H9 (cell line): ENCODE data around the gene KRT74. TPM values are rescaled to one million over a fixed set of nuclear protein-coding genes. Genes with fewer than 3 reads are reported as not detected.

Experiments used
- DNase-seq: peaks from one replicate; pipeline ENCODE4 v3.0.0-alpha.2; 2017
- H2AFZ ChIP-seq: one replicate; pipeline ENCODE4 v1.6.1; 2013; ENCODE audit warnings: mild to moderate bottlenecking, low read length, control low read depth, moderate library complexity
- H2AK5ac ChIP-seq: 2 replicates; pipeline ENCODE4 v1.6.1; 2013; ENCODE audit warnings: low read length, control low read depth, mixed read lengths; ENCODE audit not compliant: insufficient read length
- H2BK120ac ChIP-seq: one replicate; pipeline ENCODE4 v1.6.1; 2013; ENCODE audit warnings: low read depth, mild to moderate bottlenecking, low read length, control low read depth, inconsistent platforms; ENCODE audit not compliant: poor library complexity, severe bottlenecking
- H2BK12ac ChIP-seq: 2 replicates; pipeline ENCODE4 v1.6.1; 2013; ENCODE audit warnings: low read length, control low read depth, mixed read lengths, low read depth; ENCODE audit not compliant: insufficient read length
- H2BK15ac ChIP-seq: 2 replicates; pipeline ENCODE4 v1.6.1; 2013; ENCODE audit warnings: low read depth, low read length, control low read depth
- H2BK20ac ChIP-seq: one replicate; pipeline ENCODE4 v1.6.1; 2013; ENCODE audit warnings: low read depth, mild to moderate bottlenecking, low read length, control low read depth, inconsistent platforms; ENCODE audit not compliant: poor library complexity, severe bottlenecking
- H2BK5ac ChIP-seq: 2 replicates; pipeline ENCODE4 v1.6.1; 2013; ENCODE audit warnings: low read length, control low read depth, mixed read lengths; ENCODE audit not compliant: insufficient read length
- H3K14ac ChIP-seq: 2 replicates; pipeline ENCODE4 v1.6.1; 2013; ENCODE audit warnings: low read length, control low read depth; ENCODE audit not compliant: insufficient read depth
- H3K18ac ChIP-seq: 2 replicates; pipeline ENCODE4 v1.6.1; 2013; ENCODE audit warnings: low read depth, mild to moderate bottlenecking, mixed read lengths, low read length, control low read depth; ENCODE audit not compliant: insufficient read length
- H3K23ac ChIP-seq: 2 replicates; pipeline ENCODE4 v1.6.1; 2013; ENCODE audit warnings: low read length, control low read depth, mixed read lengths, low read depth; ENCODE audit not compliant: insufficient read length
- H3K23me2 ChIP-seq: 2 replicates; pipeline ENCODE4 v1.6.1; 2013; ENCODE audit warnings: low read depth, mild to moderate bottlenecking, mixed read lengths, low read length, control low read depth; ENCODE audit not compliant: insufficient read length, poor library complexity, severe bottlenecking
- H3K27ac ChIP-seq: 2 replicates; pipeline ENCODE4 v1.5.1; 2013; ENCODE audit warnings: low read length, control low read depth, mixed read lengths, low read depth; ENCODE audit not compliant: insufficient read length
- H3K27me3 ChIP-seq: 2 replicates; pipeline ENCODE4 v1.6.1; 2013; ENCODE audit warnings: low read length, control low read depth, inconsistent platforms; ENCODE audit not compliant: insufficient read depth
- H3K4ac ChIP-seq: 2 replicates; pipeline ENCODE4 v1.6.1; 2013; ENCODE audit warnings: low read depth, mild to moderate bottlenecking, control low read depth, inconsistent platforms, low read length, moderate library complexity
- H3K4me1 ChIP-seq: 2 replicates; pipeline ENCODE4 v1.6.1; 2013; ENCODE audit warnings: low read length, control low read depth, inconsistent platforms; ENCODE audit not compliant: insufficient read depth
- H3K4me2 ChIP-seq: 2 replicates; pipeline ENCODE4 v1.6.1; 2013; ENCODE audit warnings: low read length, control low read depth, mixed read lengths; ENCODE audit not compliant: insufficient read length, insufficient read depth
- H3K56ac ChIP-seq: 2 replicates; pipeline ENCODE4 v1.6.1; 2013; ENCODE audit warnings: low read depth, mild to moderate bottlenecking, mixed read lengths, low read length, control low read depth; ENCODE audit not compliant: insufficient read length
- H3K79me1 ChIP-seq: 2 replicates; pipeline ENCODE4 v1.6.1; 2013; ENCODE audit warnings: low read depth, mild to moderate bottlenecking, moderate library complexity, low read length, control low read depth, inconsistent platforms; ENCODE audit not compliant: insufficient read depth, poor library complexity, severe bottlenecking
- H3K79me2 ChIP-seq: 2 replicates; pipeline ENCODE4 v1.6.1; 2013; ENCODE audit warnings: low read length, control low read depth, inconsistent platforms; ENCODE audit not compliant: insufficient read depth
- H3K9ac ChIP-seq: 2 replicates; pipeline ENCODE4 v1.6.1; 2013; ENCODE audit warnings: low read length, control low read depth, mixed read lengths; ENCODE audit not compliant: insufficient read length; ENCODE audit errors: extremely low read depth
- H3K9me3 ChIP-seq: one replicate; pipeline ENCODE4 v1.6.1; 2013; ENCODE audit warnings: low read depth, low read length, inconsistent platforms; ENCODE audit not compliant: control insufficient read depth
- H3T11ph ChIP-seq: one replicate; pipeline ENCODE4 v1.6.1; 2013; ENCODE audit warnings: mild to moderate bottlenecking, low read length, control low read depth, inconsistent platforms
- H4K20me1 ChIP-seq: one replicate; pipeline ENCODE4 v1.6.1; 2013; ENCODE audit not compliant: control insufficient read depth, insufficient read length, insufficient read depth
- H4K5ac ChIP-seq: 2 replicates; pipeline ENCODE4 v1.6.1; 2013; ENCODE audit warnings: low read depth, mild to moderate bottlenecking, mixed read lengths, low read length, control low read depth; ENCODE audit not compliant: insufficient read length
- H4K8ac ChIP-seq: replicated peaks from 2 replicates; pipeline ENCODE4 v1.6.1; 2013; ENCODE audit warnings: low read length, control low read depth, mixed read lengths, low read depth; ENCODE audit not compliant: insufficient read length
- H4K91ac ChIP-seq: 2 replicates; pipeline ENCODE4 v1.6.1; 2013; ENCODE audit warnings: low read depth, mild to moderate bottlenecking, moderate library complexity, mixed read lengths, low read length, control low read depth; ENCODE audit not compliant: insufficient read length
- H3K27ac Mint-ChIP-seq, 3 experiments: 2 replicates in 2 of 3; 3 replicates in 1 of 3; pipeline ENCODE4 v1.8.0; 2020 to 2021; ENCODE audit warnings: mixed read lengths in 3 of 3, mild to moderate bottlenecking in 1 of 3, moderate library complexity in 1 of 3
- H3K27me3 Mint-ChIP-seq: 2 replicates; pipeline ENCODE4 v1.8.0; 2021; ENCODE audit warnings: low read depth, mild to moderate bottlenecking, moderate library complexity, mixed read lengths
- H3K36me3 Mint-ChIP-seq, 3 experiments: 2 replicates in 2 of 3; 3 replicates in 1 of 3; pipeline ENCODE4 v1.8.0; 2020 to 2021; ENCODE audit warnings: low read depth in 3 of 3, mixed read lengths in 3 of 3; ENCODE audit not compliant: insufficient read depth in 1 of 3
- H3K4me1 Mint-ChIP-seq, 2 experiments: 2 replicates each; pipeline ENCODE4 v1.8.0; 2020; ENCODE audit warnings: mixed read lengths in 2 of 2
- H3K4me3 Mint-ChIP-seq, 2 experiments: 2 replicates in 1 of 2; 3 replicates in 1 of 2; pipeline ENCODE4 v1.8.0; 2020 to 2021; ENCODE audit warnings: mild to moderate bottlenecking in 2 of 2, mixed read lengths in 2 of 2, moderate library complexity in 1 of 2
- H3K9me3 Mint-ChIP-seq, 2 experiments: 2 replicates in 1 of 2; 3 replicates in 1 of 2; pipeline ENCODE4 v1.8.0; 2020; ENCODE audit warnings: mild to moderate bottlenecking in 2 of 2, mixed read lengths in 2 of 2, moderate library complexity in 1 of 2
- CTCF ChIP-seq: fragments of 200-600 bp; sonication (generic); conservative IDR thresholded peaks from 3 replicates; pipeline ENCODE4 v1.8.0; 2021; ENCODE audit warnings: antibody characterized with exemption, mild to moderate bottlenecking
- WGBS: extraction: QIAGEN DNeasy Blood & Tissue Kit; methylation state at CpG from one replicate; pipeline ENCODE4 v1.1.7; 2013; ENCODE audit warnings: missing lambda C conversion rate, low lambda C conversion rate, mixed read lengths; ENCODE audit not compliant: insufficient read length; ENCODE audit errors: extremely low coverage; 5-methylcytosine and 5-hydroxymethylcytosine counted together
- total RNA-seq: library from RNA; stranded (reverse); gene quantifications from 2 replicates; pipeline ENCODE4 v1.2.1, GENCODE V29; 2021

KRT74 gene
- total RNA-seq, 1 experiment from 2014 or later, result not detected

- Histone ChIP-seq H3K9me3 (no peaks in the 10 kb centered on the region), H4K91ac (no peak overlapping the region), H2AFZ (no peak overlapping the region), H3K18ac (no peak overlapping the region), H4K8ac (no peak overlapping the region), H3K14ac (peak overlapping the region; percentile 43; the same call in 1 of the 2 replicates), H3K23ac (no peak overlapping the region), H2BK120ac (no peak overlapping the region), H3K9ac (no peak overlapping the region), H3T11ph (no peak overlapping the region), H3K23me2 (no peaks in the 10 kb centered on the region), H2BK15ac (no peak overlapping the region), H3K79me1 (no peaks in the 10 kb centered on the region), H3K4ac (no peak overlapping the region), H2AK5ac (no peak overlapping the region), H2BK20ac (no peak overlapping the region), H4K5ac (no peak overlapping the region), H3K4me1 (no peaks in the 10 kb centered on the region), H3K27ac (no peak overlapping the region), H3K56ac (no peak overlapping the region), H3K27me3 (no peaks in the 10 kb centered on the region), H3K4me2 (no peak overlapping the region), H2BK12ac (no peak overlapping the region), H4K20me1 (no peaks in the 10 kb centered on the region), H3K79me2 (no peaks in the 10 kb centered on the region), H2BK5ac (no peak overlapping the region)
- Mint-ChIP-seq H3K4me1 (peaks cover 10 to 12% of the 10 kb centered on the region in 2 experiments), H3K36me3 (no peaks in the 10 kb centered on the region), H3K9me3 (no peaks in the 10 kb centered on the region), H3K27ac (no peak overlapping the region), H3K4me3 (no peak overlapping the region), H3K27me3 (peaks cover 5% of the 10 kb centered on the region)
- DNase-seq, result no peak
- WGBS, result no CpG with 5 or more reads among the region's 10 CpGs
- TF ChIP-seq CTCF, result no peak
These were observed 6.1 kb upstream of the KRT74 start for GRCh38 chr12:52579468-52580465.
